Smooth muscle cell (in vitro differentiated cells): ENCODE data around the gene PLXNA3. TPM values are rescaled to one million over a fixed set of nuclear protein-coding genes. Genes with fewer than 3 reads are reported as not detected.

Source experiments
- DNase-seq: peaks from one replicate; lab custom pipeline; 2025; ENCODE audit not compliant: unreplicated experiment; lab: John Stamatoyannopoulos, UW
- H2AFZ ChIP-seq: fragments of 200-600 bp; sonication (generic); 2 replicates; pipeline ENCODE4 v1.6.0; 2016; ENCODE audit warnings: antibody characterized with exemption, low read depth, mild to moderate bottlenecking
- H3F3A ChIP-seq: fragments of 200-600 bp; sonication (generic); 2 replicates; pipeline ENCODE4 v1.6.0; 2017; ENCODE audit warnings: antibody characterized with exemption, low read depth
- H3K27ac ChIP-seq: fragments of 200-600 bp; sonication (generic); 2 replicates; pipeline ENCODE4 v1.5.1; 2016; ENCODE audit warnings: low read depth, mild to moderate bottlenecking
- H3K27me3 ChIP-seq: fragments of 200-600 bp; sonication (generic); 2 replicates; pipeline ENCODE4 v1.6.1; 2016; ENCODE audit warnings: low read depth, mild to moderate bottlenecking
- H3K36me3 ChIP-seq: fragments of 200-600 bp; sonication (generic); 2 replicates; pipeline ENCODE4 v1.5.1; 2016; ENCODE audit warnings: low read depth
- H3K4me1 ChIP-seq: fragments of 200-600 bp; sonication (generic); 2 replicates; pipeline ENCODE4 v1.5.1; 2016; ENCODE audit warnings: low read depth
- H3K4me2 ChIP-seq: fragments of 200-600 bp; sonication (generic); 2 replicates; pipeline ENCODE4 v1.6.0; 2016; ENCODE audit warnings: mild to moderate bottlenecking
- H3K4me3 ChIP-seq: fragments of 200-600 bp; sonication (generic); 2 replicates; pipeline ENCODE4 v1.5.1; 2016; ENCODE audit warnings: mild to moderate bottlenecking
- H3K79me2 ChIP-seq: fragments of 200-600 bp; sonication (generic); 2 replicates; pipeline ENCODE4 v1.6.0; 2016; ENCODE audit warnings: low read depth, mild to moderate bottlenecking
- H3K9ac ChIP-seq: fragments of 200-600 bp; sonication (generic); 2 replicates; pipeline ENCODE4 v1.6.0; 2016; ENCODE audit warnings: low read depth
- H3K9me3 ChIP-seq: fragments of 200-600 bp; sonication (generic); replicated peaks from 2 replicates; pipeline ENCODE4 v1.5.1; 2016; ENCODE audit warnings: low read depth
- H4K20me1 ChIP-seq: fragments of 200-600 bp; sonication (generic); 2 replicates; pipeline ENCODE4 v1.6.0; 2016; ENCODE audit warnings: low read depth
- CTCF ChIP-seq: fragments of 200-600 bp; sonication (generic); IDR thresholded peaks from 2 replicates; pipeline ENCODE4 v1.5.1; 2017; ENCODE audit warnings: borderline replicate concordance, mild to moderate bottlenecking, antibody characterized with exemption; ENCODE audit not compliant: insufficient read depth, poor library complexity, severe bottlenecking
- WGBS: methylation state at CpG from one replicate; pipeline ENCODE4 v1.1.7; 2016; ENCODE audit warnings: low lambda C conversion rate; 5-methylcytosine and 5-hydroxymethylcytosine counted together
- polyA plus RNA-seq: library from polyadenylated mRNA; unstranded; fragments of >200 nt; fragmentation: Nextera tagmentation; extraction: Ambion mirVana; gene quantifications from 2 replicates; pipeline ENCODE4 v1.2.1, GENCODE V29; 2016
- total RNA-seq: library from RNA; depleted of rRNA; stranded (reverse); fragments of >200 nt; gene quantifications from 2 replicates; pipeline ENCODE4 v1.2.3, GENCODE V29; 2014

The PLXNA3 gene
- total and polyA plus RNA-seq, 2 experiments from 2014 or later, result 33.6 to 38.2 TPM

- no peak for TF ChIP-seq CTCF
- Histone ChIP-seq H3K9me3 (no peaks in the 10 kb centered on the region), H3K36me3 (no peaks in the 10 kb centered on the region), H3K4me1 (no peaks in the 10 kb centered on the region), H3K9ac (no peak overlapping the region), H3K4me2 (peak overlapping the region; percentile 85), H3K27me3 (no peaks in the 10 kb centered on the region), H3F3A (no peaks in the 10 kb centered on the region), H3K27ac (peak overlapping the region; percentile 24), H3K4me3 (peak overlapping the region; percentile 62), H2AFZ (peak overlapping the region; percentile 37), H3K79me2 (peaks cover 11% of the 10 kb centered on the region), H4K20me1 (no peaks in the 10 kb centered on the region)
- 58% methylated on average over 29 of the region's 29 CpGs for WGBS
- no peak for DNase-seq
Observed at GRCh38 chrX:154411981-154412340, 46.1 kb upstream of the PLXNA3 start.

- Histone ChIP-seq H4K20me1 (no peaks in the 10 kb centered on the region), H3K36me3 (no peaks in the 10 kb centered on the region), H3K27ac (no peak overlapping the region), H3F3A (no peaks in the 10 kb centered on the region), H3K79me2 (peaks cover 11% of the 10 kb centered on the region), H3K4me1 (no peaks in the 10 kb centered on the region), H3K9ac (no peak overlapping the region), H3K4me2 (peak overlapping the region; percentile 85), H3K9me3 (no peaks in the 10 kb centered on the region), H2AFZ (no peak overlapping the region), H3K4me3 (no peak overlapping the region), H3K27me3 (no peaks in the 10 kb centered on the region)
- WGBS, result 74% methylated on average over 4 of the region's 4 CpGs
- TF ChIP-seq CTCF, result no peak
- DNase-seq, result no peak
Observed at GRCh38 chrX:154412468-154412867, 45.6 kb upstream of the PLXNA3 start.

- 76% methylated on average over 6 of the region's 8 CpGs for WGBS
- TF ChIP-seq CTCF, result no peak
- H3K36me3 ChIP-seq, result no peaks in the 10 kb centered on the region
- no peaks in the 10 kb centered on the region for H4K20me1 ChIP-seq
- no peak for DNase-seq
- no peak overlapping the region for H3K27ac ChIP-seq
- peaks cover 5% of the 10 kb centered on the region for H3K79me2 ChIP-seq
- no peaks in the 10 kb centered on the region for H3F3A ChIP-seq
- H3K9ac ChIP-seq, result no peak overlapping the region
- H3K4me1 ChIP-seq, result no peaks in the 10 kb centered on the region
- H3K27me3 ChIP-seq, result no peaks in the 10 kb centered on the region
- H3K9me3 ChIP-seq, result no peaks in the 10 kb centered on the region
- H3K4me2 ChIP-seq, result no peak overlapping the region
- no peak overlapping the region for H2AFZ ChIP-seq
- H3K4me3 ChIP-seq, result no peak overlapping the region
Observed at GRCh38 chrX:154413142-154413541, 44.9 kb upstream of the PLXNA3 start.

- no peak for TF ChIP-seq CTCF
- no peak overlapping the region for H2AFZ ChIP-seq
- no peak for DNase-seq
Observed at GRCh38 chrX:154417157-154417556, 40.9 kb upstream of the PLXNA3 start.

More at GRCh38 chrX:154417157-154417556, 40.9 kb upstream of the PLXNA3 start:
- Histone ChIP-seq H4K20me1 (no peaks in the 10 kb centered on the region), H3K36me3 (no peaks in the 10 kb centered on the region), H3K4me3 (no peak overlapping the region), H3F3A (no peaks in the 10 kb centered on the region), H3K9me3 (no peaks in the 10 kb centered on the region), H3K27ac (no peak overlapping the region), H3K9ac (no peak overlapping the region), H3K79me2 (no peaks in the 10 kb centered on the region), H3K4me2 (no peak overlapping the region), H3K27me3 (no peaks in the 10 kb centered on the region), H3K4me1 (no peaks in the 10 kb centered on the region)
- 66% methylated on average over 7 of the region's 7 CpGs for WGBS
